GM11168 (cell line): ENCODE data around the gene SSNA1.

Experiments used
- in situ Hi-C: fragments of 300-500 bp; cut with MboI; formaldehyde crosslinking; loops from one replicate; pipeline ENCODE4 v1.12.0; 2022; ENCODE audit warnings: low sequenced_read_pairs; ENCODE audit not compliant: unreplicated experiment

SSNA1 gene

GRCh38 chr9:137216188-137216965 is 27.9 kb downstream of the SSNA1 start:
- in situ Hi-C loops: no loop called here

GRCh38 chr9:137217276-137218211 is 29.1 kb downstream of the SSNA1 start:
- in situ Hi-C loops: no loop called here

- in situ Hi-C loops: no loop called here
Measured at GRCh38 chr9:137218212-137218753, 29.8 kb downstream of the SSNA1 start.

GRCh38 chr9:137218754-137219271 is 30.3 kb downstream of the SSNA1 start:
- in situ Hi-C loops: no loop called here

GRCh38 chr9:137219757-137220316 is 31.4 kb downstream of the SSNA1 start:
- in situ Hi-C loops: no loop called here

- in situ Hi-C loops: no loop called here
Measured at GRCh38 chr9:137220317-137221094, 32.0 kb downstream of the SSNA1 start.

- in situ Hi-C loops: no loop called here
Measured at GRCh38 chr9:137221095-137221505, 32.6 kb downstream of the SSNA1 start.

GRCh38 chr9:137221506-137222111 is 33.1 kb downstream of the SSNA1 start:
- in situ Hi-C loops: no loop called here

GRCh38 chr9:137222190-137223077 is 34.0 kb downstream of the SSNA1 start, which contains the start of gene RNF208:
Gene RNF208 (minus strand): TSS chr9:137222240. CDS start chr9:137221212, 1,028 bp downstream.
- in situ Hi-C loops: no loop called here

GRCh38 chr9:137223078-137223970 is 34.8 kb downstream of the SSNA1 start:
- in situ Hi-C loops: no loop called here

GRCh38 chr9:137224830-137225694 is 36.6 kb downstream of the SSNA1 start, which contains the start of gene CYSRT1:
Gene CYSRT1 (plus strand): TSS chr9:137225174. CDS start chr9:137225622, 448 bp downstream.
- in situ Hi-C loops: no loop called here

- in situ Hi-C loops: no loop called here
Measured at GRCh38 chr9:137225699-137226331, 37.3 kb downstream of the SSNA1 start.

- in situ Hi-C loops: no loop called here
Measured at GRCh38 chr9:137226338-137227053, 38.0 kb downstream of the SSNA1 start.

- in situ Hi-C loops: no loop called here
Measured at GRCh38 chr9:137227054-137227852, 38.8 kb downstream of the SSNA1 start, which contains the start of gene RNF224. Gene RNF224 (plus strand): TSS chr9:137227502. CDS start chr9:137228336, 834 bp downstream.
